Activated effector memory CD4-positive, alpha-beta T cell treated with anti-CD3 and anti-CD28 coated beads, Interleukin-2, amount 50 U/mL, for 16 hours (primary cell): Measurements from ENCODE around the gene CRADD.
"Not testable (repeated sequence)": the region's sequence is repeated elsewhere in the genome, so short reads cannot be mapped to it uniquely, and the experiment has no call there.

Experiments
- DNase-seq: peaks from one replicate; pipeline ENCODE4 v3.0.0-alpha.2; 2020

CRADD gene

DNA sequence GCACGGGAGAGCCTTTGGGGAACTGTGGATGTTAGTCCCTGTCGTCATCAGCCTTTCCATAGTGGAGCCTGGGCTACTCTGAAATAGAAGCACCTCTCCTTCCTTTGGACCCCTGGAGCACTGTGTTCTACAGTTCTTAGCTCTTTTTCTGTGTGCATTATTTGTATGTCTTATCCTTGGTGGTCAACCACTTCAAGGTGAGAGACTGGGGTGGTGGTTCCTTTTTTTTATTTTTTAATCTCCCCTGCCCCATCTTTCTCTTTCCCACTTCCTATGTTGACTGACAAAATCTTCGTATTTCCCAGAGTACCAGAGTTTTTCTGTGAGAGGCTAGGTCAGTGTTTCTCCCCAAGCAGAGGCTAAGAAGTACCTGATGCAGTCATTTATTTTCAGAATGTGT, 111.7 kb downstream of the CRADD start:
- no peak for DNase-seq

DNA sequence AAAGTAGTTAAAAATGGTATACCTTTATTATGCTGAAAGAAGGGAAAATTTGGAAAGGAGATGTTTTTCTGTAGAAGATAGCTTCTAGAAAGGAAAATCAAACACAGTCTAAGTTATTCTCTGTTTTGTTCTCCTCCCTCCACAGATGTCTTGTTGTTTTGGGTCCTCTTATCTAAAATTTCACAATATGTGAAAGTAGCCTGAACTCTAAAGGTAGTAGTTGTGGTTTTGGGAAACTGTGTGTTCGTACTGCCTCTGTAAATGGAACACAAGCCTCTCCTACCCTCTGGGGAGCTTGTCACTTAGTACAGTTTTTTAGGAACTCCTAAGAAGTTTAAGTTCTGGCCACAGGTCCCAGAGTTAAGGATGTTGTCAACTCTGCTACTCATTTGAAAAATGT, 112.6 kb downstream of the CRADD start:
- DNase-seq = no peak

DNA sequence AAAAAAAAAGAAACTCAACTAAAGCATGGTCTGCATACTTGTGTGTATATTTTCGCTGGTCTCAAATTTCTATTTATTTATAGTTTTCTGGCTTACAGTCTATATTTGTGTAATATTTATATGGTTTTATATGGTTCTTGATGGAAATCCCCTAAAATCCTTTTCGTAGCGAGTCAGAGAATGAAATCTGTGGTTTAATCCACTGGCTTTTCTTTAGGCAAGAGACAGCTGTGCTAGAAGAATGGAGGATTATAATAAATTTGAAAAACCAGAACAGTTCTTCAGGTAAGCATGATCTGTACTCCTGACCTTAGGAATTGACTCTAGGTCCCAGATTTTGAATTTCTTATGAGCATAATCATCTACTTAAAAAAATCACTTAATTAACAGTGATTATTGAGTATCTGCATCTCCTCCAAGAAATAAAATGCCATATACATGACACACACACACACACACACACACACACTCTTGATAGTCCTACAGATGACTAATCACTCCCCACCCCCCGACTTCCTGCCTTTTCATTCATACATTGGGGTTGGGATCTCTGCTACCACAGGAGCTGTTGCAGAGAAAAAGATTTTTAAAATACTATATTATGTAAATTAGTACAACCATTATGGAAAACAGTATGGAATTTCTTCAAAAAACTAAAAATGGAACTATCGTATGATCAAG, 113.4 kb downstream of the CRADD start:
- peak; percentile 65 for DNase-seq

DNA sequence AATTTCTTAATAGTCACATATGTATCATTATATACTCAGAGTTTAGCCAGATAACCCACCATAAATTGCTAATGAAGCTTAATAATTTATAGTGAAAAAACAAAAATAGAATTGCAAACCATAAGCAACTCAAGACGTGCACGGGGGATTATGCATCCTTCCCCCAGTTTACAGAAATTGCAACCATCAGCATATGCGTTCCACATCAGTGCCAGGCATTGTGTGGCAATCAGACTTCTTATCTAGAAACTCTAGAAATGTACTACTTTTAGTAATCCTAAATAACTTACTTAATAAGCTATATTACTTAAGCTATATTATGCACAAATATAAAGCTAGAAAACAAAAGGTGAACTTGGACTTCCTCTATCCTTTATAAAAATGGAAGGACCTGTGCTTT, 115.8 kb downstream of the CRADD start:
- no peak for DNase-seq

DNA sequence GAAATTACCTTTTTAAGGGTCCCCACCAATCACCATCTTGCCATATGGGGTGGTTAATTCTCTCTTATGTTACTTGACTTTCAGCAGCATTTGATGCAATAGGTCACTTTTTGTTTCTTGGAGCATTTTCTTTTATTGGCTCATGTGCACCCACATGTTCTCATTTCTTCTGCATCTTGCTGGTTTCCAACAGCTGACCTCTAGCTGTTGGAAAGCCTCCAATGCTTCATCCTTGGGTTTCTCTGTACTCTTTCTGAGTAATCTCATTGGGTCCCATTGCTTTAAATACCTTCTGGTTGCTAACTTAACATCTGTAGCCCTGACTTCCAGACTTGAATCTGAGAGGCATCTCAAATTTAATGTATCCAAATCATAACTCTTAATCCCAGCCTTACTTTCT, 116.8 kb downstream of the CRADD start:
- no peak for DNase-seq

DNA sequence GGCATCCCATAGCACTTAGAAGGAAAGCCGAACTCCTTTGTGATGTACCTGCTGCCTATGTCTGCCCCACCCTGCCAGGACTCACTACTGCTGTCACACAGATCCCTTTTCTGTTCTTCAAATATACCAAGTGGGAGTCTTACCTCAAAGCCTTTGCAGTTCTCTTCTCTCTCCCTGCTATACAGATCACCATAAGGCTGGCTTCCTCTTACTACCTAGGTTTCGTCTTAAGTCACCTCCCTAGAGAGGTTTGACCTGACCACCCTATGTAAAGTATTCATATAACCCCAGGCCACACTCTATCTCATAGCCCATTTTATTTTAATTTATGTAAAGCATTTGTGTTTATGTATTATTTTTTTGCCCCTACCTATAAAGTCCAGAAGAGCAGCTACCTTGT, 117.6 kb downstream of the CRADD start:
- DNase-seq = no peak

DNA sequence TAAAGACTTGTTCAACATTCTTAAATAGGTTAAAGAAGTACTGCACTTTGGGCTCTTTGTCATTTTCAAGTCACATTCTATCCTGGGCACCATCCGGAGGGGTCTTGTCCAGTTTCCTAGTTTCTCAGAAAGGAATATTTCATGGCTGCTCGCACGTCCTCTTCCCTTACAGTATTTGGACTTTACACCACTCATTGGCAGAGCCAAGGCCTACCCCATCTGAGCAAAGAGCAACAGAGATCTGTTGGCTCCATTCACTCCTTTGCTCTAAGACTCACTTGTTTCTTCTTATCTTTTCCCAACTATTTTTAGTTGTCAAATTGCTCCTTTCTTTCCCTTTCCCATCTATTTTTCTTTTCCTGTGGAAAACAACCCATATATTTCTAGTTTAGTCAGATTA, 118.2 kb downstream of the CRADD start:
- no peak for DNase-seq

DNA sequence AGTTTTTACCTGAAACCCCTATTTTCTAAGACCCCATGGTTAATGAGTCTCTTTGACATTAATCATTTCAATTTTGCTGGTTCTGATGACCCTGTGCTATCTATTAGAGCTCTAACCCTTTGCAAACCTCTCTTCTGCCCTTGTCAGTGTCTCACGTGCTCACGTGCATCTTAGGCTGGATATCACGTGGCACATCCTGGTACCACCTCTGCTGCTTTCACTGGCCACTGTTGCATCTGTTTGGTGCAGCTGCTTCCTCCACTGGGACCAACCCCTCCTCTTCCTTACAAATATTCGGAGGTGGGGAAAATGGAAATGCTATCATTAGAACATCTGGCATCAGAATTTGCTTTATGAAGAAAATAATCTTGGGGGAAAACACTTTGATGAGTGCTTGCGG, 119.6 kb downstream of the CRADD start:
- no peak for DNase-seq

DNA sequence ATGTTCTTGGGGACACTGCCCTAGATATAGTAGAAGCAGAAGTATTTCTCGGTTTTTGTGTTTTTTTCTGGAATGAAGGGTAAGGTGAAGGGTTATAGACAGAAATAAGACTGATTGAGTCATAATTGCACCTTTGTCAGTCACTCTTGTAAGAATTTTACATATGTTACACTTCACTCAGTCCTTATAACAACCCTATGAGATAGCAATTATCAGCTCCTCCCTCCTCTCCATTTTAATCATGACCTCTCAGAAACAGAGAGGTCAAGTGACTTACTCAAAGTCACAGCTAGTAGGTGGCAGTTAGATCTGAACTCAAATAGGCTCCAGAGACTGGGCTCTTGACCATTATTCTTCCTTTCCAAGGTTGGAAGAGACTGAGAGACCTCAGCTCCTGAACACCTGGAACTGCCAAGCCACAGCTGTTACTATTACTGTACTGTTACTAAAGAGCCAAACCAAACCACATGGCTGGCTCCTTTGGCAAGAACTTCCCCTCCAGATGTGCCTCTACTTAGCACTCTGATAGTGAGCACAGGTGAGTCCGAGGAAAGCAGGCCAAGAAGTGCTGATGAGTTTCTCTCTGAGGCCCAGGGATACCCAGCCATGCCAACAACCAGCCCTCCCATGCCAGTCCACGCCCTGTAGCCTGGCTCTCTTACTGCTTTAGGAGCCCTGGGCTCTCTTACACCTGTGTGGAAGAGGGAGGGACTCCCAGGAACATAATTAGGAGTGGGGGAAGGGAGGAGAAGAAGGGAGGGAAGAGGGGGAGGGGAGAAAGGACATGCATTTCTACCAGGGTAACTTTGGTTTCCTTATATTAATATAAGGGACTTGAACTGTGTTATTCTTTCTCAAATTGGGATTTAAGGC, 121.3 kb downstream of the CRADD start:
- DNase-seq = no peak

DNA sequence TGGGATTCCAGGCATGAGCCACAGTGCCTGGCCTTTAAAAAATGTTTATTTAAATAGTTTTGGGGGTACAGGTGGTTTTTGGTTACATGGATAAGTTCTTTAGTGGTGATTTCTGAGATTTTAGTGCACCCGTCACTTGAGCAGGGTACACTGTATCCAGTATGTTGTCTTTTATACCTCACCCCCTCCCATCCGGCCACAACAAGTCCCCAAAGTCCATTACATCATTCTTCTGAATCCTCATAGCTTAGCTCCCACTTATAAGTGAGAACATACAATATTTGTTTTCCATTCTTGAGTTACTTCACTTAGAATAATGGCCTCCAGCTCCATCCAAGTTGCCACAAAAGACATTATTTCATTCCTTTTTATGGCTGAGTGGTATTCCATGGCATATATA, 124.5 kb downstream of the CRADD start:
- not testable (repeated sequence) for DNase-seq

DNA sequence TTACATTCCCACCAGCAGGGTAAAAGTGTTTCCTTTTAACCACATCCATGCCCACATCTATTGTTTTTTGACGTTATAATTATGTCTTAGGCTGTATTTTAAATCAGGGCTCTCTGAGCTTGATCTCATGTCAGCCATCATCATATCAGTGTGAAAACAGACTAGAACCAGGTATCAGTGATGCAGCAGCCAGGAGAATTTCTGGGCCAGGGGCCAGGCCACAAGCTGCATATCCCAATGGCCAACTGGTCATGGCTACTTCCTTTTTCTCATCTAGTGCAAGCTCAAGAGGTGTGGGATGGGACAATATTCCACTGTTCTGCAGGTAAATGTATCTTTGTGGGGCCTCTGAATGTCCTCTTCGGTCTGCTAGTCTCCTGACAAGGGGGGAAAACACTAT, 125.1 kb downstream of the CRADD start:
- DNase-seq = no peak

DNA sequence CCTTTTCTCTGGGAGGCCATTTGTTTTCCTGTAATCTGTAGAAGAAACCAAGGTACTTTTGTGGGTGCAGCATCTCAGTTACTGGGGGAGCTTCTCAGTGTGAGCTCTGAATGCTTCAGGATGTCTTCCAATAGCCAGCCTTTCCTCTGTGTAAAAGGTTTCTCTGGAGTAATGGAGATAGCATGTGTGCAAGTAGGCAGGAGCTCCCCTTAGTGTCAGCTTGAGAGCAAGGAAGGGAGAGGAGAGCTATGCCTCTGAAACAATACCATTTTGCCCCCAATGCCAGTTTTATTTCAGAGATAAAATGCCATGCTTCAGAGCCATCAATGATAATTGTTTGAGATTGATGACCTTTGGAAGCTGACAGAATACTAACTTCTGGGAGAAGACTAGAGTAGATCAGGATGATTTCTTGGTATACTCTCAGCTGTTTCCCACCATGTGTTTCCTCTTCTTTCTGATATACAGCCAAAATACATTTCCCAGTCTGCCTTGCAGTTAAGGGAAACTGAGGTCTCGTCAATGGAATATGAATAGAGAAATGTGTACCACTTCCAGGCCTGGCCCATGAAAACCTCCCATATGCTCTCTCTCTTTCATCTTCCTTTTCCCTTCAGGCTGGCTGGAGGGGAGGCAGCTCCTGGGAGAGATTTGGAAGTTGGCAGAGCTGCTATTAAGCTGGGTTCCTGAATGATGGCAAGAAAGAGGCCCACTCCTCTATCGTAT, 125.7 kb downstream of the CRADD start:
- DNase-seq = no peak

DNA sequence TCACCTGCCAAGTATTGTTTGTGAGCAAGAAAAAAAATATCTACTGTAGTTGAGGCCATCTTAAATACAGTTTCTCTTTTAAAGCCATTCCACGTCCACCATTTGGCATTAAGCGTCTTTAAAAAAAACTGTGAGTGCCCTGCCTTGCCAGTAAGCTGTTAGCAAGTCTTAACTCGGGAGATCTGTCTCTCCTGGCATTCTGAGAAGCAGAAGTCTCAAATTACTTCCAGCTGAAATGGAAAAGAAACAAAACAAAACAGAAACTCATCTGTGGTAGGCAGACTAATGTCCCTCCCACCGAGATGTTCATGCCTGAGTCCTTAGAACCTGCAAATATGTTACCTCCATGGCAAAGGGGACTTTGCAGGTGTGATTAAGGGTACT, 126.2 kb downstream of the CRADD start:
- DNase-seq = no peak

DNA sequence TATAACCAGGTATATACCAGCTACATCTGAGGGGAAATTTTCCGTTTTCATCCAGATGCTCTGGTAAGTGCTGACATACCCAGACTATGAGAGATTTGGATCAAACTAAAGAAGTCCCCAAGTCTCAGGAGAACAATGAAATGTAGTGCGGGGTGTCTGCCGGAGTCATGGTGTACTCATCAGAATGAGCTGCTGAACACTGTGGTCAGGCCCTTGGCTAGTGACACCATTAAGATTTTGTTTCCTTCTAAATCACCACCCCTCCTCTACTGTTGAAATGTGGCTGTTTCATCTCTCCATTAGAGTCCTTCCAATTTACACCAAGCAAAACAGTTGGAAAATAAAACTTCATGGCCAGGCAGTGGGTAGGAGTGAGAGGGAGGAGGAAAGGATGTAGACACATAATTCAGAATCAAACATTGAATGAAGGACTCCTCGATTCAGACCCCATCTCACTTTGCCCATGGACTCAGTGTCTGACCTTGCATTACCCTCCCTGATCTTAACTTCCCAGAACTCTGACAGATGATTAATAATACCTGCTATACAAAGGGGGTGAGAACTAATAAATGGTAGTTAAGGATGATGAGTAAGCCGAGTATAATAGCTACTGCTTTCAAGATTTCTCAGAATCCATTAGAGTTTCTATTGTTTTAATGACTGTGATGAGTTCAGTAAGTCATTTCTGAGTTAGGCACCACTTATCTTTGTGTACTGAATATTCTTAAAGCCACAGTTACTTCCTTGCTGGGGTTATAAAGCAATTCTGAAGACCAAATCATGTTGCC, 127.4 kb downstream of the CRADD start:
- no peak for DNase-seq

DNA sequence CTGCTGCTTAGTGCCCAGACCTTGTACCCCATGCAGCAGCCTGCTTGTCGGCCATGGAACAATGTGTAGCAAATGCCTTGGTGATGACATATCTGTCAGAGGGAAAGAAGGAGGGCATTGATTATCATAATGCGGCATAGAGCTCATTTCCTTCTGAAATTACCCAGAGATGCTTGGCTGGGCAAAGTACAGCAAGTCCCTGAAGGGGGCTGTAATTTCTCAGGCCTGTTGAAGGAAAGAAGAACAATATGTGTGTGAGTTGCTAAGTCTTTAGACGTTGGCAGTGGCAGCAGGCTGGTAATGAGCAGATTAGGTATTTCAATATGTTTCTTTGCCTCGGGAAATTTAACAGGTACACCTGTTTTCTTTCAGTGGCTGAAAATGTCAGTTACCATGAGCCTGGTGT, 128.6 kb downstream of the CRADD start:
- no peak for DNase-seq

DNA sequence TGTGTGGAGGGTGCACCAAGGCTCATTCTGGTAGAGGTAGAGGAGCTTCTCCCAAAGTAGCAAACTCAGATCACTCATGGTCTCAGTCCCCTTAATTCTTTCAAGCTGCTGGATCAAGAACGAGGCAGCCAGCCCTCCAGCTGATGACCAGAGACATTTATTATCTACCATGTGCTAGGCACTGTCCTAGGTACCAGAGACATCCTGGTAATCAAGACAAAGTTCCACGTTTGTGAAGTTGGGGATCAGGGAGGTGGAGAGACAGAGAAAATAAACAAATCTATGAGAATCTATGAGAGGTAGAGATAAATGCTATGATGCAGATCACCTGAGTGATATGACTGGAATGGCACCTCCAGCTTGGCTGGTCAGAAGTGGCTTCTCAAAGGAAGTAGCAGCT, 130.2 kb downstream of the CRADD start:
- no peak for DNase-seq

DNA sequence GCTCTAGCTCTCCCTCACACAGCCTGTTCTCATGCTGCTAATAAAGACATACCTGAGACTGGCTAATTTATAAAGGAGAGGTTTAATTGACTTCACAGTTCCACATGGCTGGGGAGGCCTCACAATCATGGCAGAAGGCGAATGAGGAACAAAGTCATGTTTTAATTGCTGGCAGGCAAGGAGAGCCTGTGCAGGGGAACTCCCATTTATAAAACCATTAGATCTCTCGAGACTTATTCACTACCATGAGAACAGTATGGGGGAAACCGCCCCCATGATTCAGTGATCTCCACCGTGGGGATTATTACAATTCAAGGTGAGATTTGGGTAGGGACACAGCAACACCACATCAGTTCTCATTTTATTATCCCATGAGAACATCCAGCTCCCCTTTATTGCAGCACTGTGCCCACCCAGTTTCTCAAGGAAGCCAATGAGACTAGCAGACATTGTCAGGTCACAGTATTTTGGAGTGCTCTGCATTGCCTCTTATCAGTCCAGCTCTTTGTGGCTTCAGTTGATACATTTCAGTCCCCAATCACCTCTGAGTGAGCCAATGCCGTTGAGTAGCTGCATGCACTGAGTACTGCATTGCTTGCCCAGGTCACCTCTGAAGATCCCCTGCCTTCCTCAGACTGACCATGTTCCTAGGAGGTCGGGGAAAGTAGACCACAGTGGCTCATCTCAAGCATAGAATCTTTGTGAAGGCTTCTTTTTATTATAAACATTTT, 131.2 kb downstream of the CRADD start:
- DNase-seq = no peak

DNA sequence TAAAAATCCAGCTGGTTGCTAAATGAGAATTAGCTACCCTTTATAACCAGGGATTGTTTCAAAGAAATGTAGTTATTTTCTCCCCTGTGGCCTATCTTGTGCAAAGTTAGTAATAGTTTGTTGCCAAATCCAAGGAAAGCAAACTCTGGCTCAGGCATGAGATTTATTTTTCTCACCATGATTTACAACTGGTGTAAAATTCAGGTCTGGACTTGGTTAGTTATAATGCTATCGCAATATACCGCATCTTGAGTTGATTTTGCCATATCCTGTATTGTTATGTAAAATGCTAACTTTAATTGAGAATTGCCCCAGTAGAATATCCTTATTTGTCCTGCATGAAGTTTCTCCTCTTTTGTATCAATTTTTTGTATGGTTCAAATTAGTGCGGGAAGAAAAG, 135.5 kb downstream of the CRADD start:
- no peak for DNase-seq

DNA sequence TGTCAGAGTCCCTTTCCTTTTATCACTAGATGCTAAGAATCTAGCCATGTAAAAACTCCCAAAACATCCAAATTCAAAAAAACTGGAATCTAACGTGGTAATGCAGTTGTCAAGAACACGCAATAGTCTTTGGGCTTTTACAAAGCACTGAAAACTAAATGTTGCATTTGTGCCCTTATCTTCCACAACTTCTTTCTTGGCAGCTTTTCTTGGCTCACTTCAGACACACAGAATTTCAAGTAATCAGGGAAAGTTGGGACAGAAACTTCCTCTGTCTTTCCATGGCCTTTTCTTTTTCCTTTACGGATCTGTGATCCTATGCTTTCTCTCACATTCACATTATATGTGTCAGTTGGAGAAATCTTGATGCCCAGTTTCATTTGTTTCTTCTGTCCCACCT, 136.0 kb downstream of the CRADD start:
- no peak for DNase-seq

DNA sequence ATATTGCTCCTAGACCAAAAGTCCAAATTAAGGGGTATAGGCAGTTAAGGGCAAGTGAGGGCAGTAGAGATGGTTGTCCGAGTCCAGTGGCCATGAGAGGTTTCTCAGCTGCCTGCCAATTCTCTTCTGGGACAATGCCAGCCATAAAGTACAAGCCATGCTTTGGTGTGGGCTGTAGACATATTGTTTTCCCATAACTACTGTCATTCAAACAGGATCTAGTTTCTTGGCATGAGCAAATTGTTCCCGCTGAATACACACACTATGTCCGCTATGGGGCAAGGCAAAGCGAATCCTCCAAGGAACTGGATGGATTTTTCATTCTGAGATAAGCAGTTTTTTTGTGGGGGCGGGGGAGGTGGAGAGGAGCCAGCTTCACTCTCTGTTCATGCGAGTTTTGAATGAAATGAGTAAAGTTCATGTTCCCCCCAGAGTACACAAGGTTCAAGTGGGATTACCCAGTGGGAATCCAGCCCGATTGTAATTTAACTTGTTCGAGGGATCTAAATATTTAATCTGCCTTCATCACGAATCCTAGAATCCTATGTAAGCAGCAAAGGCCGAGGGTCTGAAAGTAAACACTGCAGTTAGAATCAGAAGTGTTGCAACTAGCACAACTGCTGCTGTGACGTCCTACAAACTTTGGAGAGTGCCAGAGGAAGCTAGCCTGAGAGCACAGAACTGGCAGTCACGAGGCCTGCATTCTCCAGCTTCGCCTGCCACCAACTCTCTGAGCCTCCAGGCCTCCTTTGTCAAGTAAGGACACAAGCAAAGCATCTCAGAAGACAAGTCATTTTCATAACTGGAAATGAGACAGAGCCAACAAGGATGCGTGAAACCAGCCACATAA, 137.0 kb downstream of the CRADD start:
- DNase-seq = no peak

DNA sequence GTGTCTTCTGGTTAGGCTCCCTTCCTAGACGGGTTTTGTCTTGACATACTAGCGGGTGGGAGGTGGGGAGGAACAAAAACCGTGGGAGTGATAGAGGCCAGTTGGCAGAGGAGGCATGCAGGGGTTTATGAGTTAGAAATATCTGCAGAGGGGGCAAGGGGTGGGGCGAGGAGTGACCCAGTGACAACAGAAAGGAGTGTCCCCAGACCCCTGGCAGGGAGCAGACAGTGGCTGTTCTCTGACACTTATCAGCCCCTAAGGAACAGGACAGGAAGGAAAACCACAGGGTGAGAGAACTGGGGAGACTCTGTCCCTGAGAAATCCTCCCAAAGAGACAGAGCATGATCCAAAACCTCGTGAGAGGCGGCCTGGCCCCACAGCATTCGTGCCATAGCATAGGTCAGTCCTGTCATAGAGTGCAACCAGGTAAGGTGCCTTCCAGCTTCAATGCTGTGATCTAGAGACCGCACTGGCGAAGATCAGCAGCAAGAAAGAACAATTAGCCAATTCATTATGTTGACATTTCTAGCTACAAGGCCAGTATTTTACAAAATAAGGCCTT, 141.4 kb downstream of the CRADD start:
- no peak for DNase-seq
